WTC11 (cell line): Measurements from ENCODE around the gene STARD10. TPM values are rescaled to one million over a fixed set of nuclear protein-coding genes. Genes with fewer than 3 reads are reported as not detected.

Experiments
- ATAC-seq: fragments of 200-7000 bp; cut with Tn5 transposase; 2 replicates; pipeline ENCODE4 v1.10.0; 2021; ENCODE audit warnings: mild to moderate bottlenecking, moderate library complexity
- CTCF ChIA-PET: fragments of 300-600 bp; sonication (Branson Sonifier 250); formaldehyde crosslinking; loops from one replicate; lab custom pipeline; 2021; ENCODE audit warnings: antibody characterized with exemption; lab: Charles Lee
- POLR2A ChIA-PET: fragments of 350-600 bp; sonication (Branson Sonifier 250); formaldehyde crosslinking; loops from one replicate; lab custom pipeline; 2021; ENCODE audit warnings: antibody characterized with exemption; lab: Charles Lee
- DNase-seq: peaks from one replicate; pipeline ENCODE4 v3.0.0; 2021; ENCODE audit warnings: low spot score
- H3K27ac Mint-ChIP-seq: 2 replicates; pipeline ENCODE4 v1.8.0; 2021; ENCODE audit warnings: mixed read lengths
- H3K27me3 Mint-ChIP-seq: 2 replicates; pipeline ENCODE4 v1.8.0; 2021; ENCODE audit warnings: low read depth, mild to moderate bottlenecking, moderate library complexity, mixed read lengths
- H3K36me3 Mint-ChIP-seq: 2 replicates; pipeline ENCODE4 v1.8.0; 2021; ENCODE audit warnings: mixed read lengths
- H3K4me1 Mint-ChIP-seq: 2 replicates; pipeline ENCODE4 v1.8.0; 2022; ENCODE audit warnings: mixed read lengths
- H3K4me3 Mint-ChIP-seq: 2 replicates; pipeline ENCODE4 v1.8.0; 2021; ENCODE audit warnings: mild to moderate bottlenecking, moderate library complexity, mixed read lengths
- H3K9me3 Mint-ChIP-seq: 2 replicates; pipeline ENCODE4 v1.8.0; 2021; ENCODE audit warnings: mixed read lengths
- ATF3 ChIP-seq: sonication (generic); formaldehyde crosslinking; conservative IDR thresholded peaks from 2 replicates; pipeline ENCODE4 v1.8.1; 2022; ENCODE audit warnings: mild to moderate bottlenecking, missing genetic modification reagents
- ATF6 ChIP-seq: sonication (generic); formaldehyde crosslinking; IDR thresholded peaks from 2 replicates; pipeline ENCODE4 v1.8.1; 2023; ENCODE audit warnings: mild to moderate bottlenecking, missing genetic modification reagents
- CREM ChIP-seq: sonication (generic); formaldehyde crosslinking; IDR thresholded peaks from 2 replicates; pipeline ENCODE4 v1.8.1; 2022; ENCODE audit warnings: mild to moderate bottlenecking, missing genetic modification reagents, moderate library complexity
- E2F4 ChIP-seq: sonication (generic); formaldehyde crosslinking; IDR thresholded peaks from 2 replicates; pipeline ENCODE4 v1.8.1; 2022; ENCODE audit warnings: low read depth, mild to moderate bottlenecking, moderate library complexity, missing genetic modification reagents, borderline replicate concordance
- E2F5 ChIP-seq: sonication (generic); formaldehyde crosslinking; IDR thresholded peaks from 2 replicates; pipeline ENCODE4 v1.8.1; 2022; ENCODE audit warnings: mild to moderate bottlenecking, moderate library complexity, missing genetic modification reagents
- ERG ChIP-seq: fragments of 250-450 bp; sonication (Bioruptor Pico); IDR thresholded peaks from 2 replicates; pipeline ENCODE4 v1.8.0; 2021; ENCODE audit warnings: mild to moderate bottlenecking
- ESRRA ChIP-seq: sonication (generic); formaldehyde crosslinking; IDR thresholded peaks from 2 replicates; pipeline ENCODE4 v1.8.1; 2022; ENCODE audit warnings: mild to moderate bottlenecking, missing genetic modification reagents, borderline replicate concordance
- GABPB1 ChIP-seq: sonication (generic); formaldehyde crosslinking; IDR thresholded peaks from 2 replicates; pipeline ENCODE4 v1.8.1; 2023; ENCODE audit warnings: mild to moderate bottlenecking, missing genetic modification reagents
- GRHL2 ChIP-seq: fragments of 250-450 bp; sonication (Bioruptor Pico); IDR thresholded peaks from 2 replicates; pipeline ENCODE4 v1.8.0; 2022; ENCODE audit warnings: mild to moderate bottlenecking, moderate library complexity; ENCODE audit not compliant: insufficient replicate concordance, severe bottlenecking
- GTF2I ChIP-seq: fragments of 250-450 bp; sonication (Bioruptor Pico); conservative IDR thresholded peaks from 2 replicates; pipeline ENCODE4 v1.4.0; 2021; ENCODE audit warnings: mild to moderate bottlenecking
- JAZF1 ChIP-seq: fragments of 250-450 bp; sonication (Bioruptor Pico); IDR thresholded peaks from 2 replicates; pipeline ENCODE4 v1.9.0; 2021; ENCODE audit warnings: moderate library complexity, mild to moderate bottlenecking, inconsistent platforms
- PRDM15 ChIP-seq: sonication (generic); formaldehyde crosslinking; IDR thresholded peaks from 2 replicates; pipeline ENCODE4 v1.8.0; 2022; ENCODE audit warnings: missing genetic modification reagents
- RORB ChIP-seq: fragments of 250-450 bp; sonication (Bioruptor Pico); IDR thresholded peaks from 2 replicates; pipeline ENCODE4 v1.9.0; 2021; ENCODE audit warnings: mild to moderate bottlenecking
- SOX15 ChIP-seq: fragments of 250-450 bp; sonication (Bioruptor Pico); IDR thresholded peaks from 2 replicates; pipeline ENCODE4 v1.9.0; 2021; ENCODE audit warnings: mild to moderate bottlenecking
- ZBTB43 ChIP-seq: sonication (generic); formaldehyde crosslinking; IDR thresholded peaks from 2 replicates; pipeline ENCODE4 v1.8.1; 2023; ENCODE audit warnings: mild to moderate bottlenecking, missing genetic modification reagents
- ZNF121 ChIP-seq: sonication (generic); formaldehyde crosslinking; IDR thresholded peaks from 2 replicates; pipeline ENCODE4 v1.8.0; 2023; ENCODE audit warnings: missing genetic modification reagents
- ZNF138 ChIP-seq: sonication (generic); formaldehyde crosslinking; conservative IDR thresholded peaks from 2 replicates; pipeline ENCODE4 v1.8.1; 2022; ENCODE audit warnings: mild to moderate bottlenecking, moderate library complexity, missing genetic modification reagents
- ZNF219 ChIP-seq: sonication (generic); formaldehyde crosslinking; IDR thresholded peaks from 2 replicates; pipeline ENCODE4 v1.8.0; 2023; ENCODE audit warnings: missing genetic modification reagents, mild to moderate bottlenecking, borderline replicate concordance
- ZNF396 ChIP-seq: fragments of 250-450 bp; sonication (Bioruptor Pico); IDR thresholded peaks from 2 replicates; pipeline ENCODE4 v1.8.0; 2021; ENCODE audit warnings: mild to moderate bottlenecking, moderate library complexity, borderline replicate concordance
- ZNF423 ChIP-seq: fragments of 250-450 bp; sonication (Bioruptor Pico); IDR thresholded peaks from 2 replicates; pipeline ENCODE4 v2.1.2; 2022; ENCODE audit warnings: mild to moderate bottlenecking, moderate library complexity
- ZNF512 ChIP-seq: sonication (generic); formaldehyde crosslinking; IDR thresholded peaks from 2 replicates; pipeline ENCODE4 v1.8.1; 2022; ENCODE audit warnings: missing genetic modification reagents, borderline replicate concordance
- total RNA-seq: library from RNA; stranded (reverse); gene quantifications from 3 replicates; pipeline ENCODE4 v1.2.3, GENCODE V29; 2021

Gene STARD10
- total RNA-seq, 1 experiment from 2014 or later, result 32.0 TPM

GRCh38 chr11:72802822-72803221, 9.0 kb upstream of the STARD10 start:
- H3K27me3 Mint-ChIP-seq, result no peaks in the 10 kb centered on the region

GRCh38 chr11:72799441-72799840, 5.6 kb upstream of the STARD10 start:
- Mint-ChIP-seq H3K4me1 (peaks cover 18% of the 10 kb centered on the region), H3K27me3 (no peaks in the 10 kb centered on the region), H3K4me3 (no peak overlapping the region), H3K36me3 (no peaks in the 10 kb centered on the region), H3K27ac (no peak overlapping the region), H3K9me3 (no peaks in the 10 kb centered on the region)
- DNase-seq (no peak), ATAC-seq (no peak)
- CTCF ChIA-PET, result interaction anchor here (2.5 to 3.4 kb wide), 2 partner anchors 13 to 74 kb away, joined by 14 to 24 read pairs; no protein-coding TSS in a partner anchor
- POLR2A ChIA-PET, result no interaction called here
- no peak for TF ChIP-seq GABPB1 (CRISPR knock-in tag)
- no peak for TF ChIP-seq ZBTB43 (CRISPR knock-in tag)
- no peak for TF ChIP-seq ATF6 (CRISPR knock-in tag)
- no peak for TF ChIP-seq E2F5 (CRISPR knock-in tag)
- TF ChIP-seq ESRRA (CRISPR knock-in tag), result no peak
- TF ChIP-seq ZNF138, result no peak
- no peak for TF ChIP-seq ATF3
- TF ChIP-seq SOX15, result no peak
- TF ChIP-seq PRDM15 (CRISPR knock-in tag), result no peak
- TF ChIP-seq GTF2I (CRISPR knock-in tag), result no peak
- no peak for TF ChIP-seq CREM (CRISPR knock-in tag)
- TF ChIP-seq ZNF219 (CRISPR knock-in tag), result no peak
- TF ChIP-seq ZNF396 (CRISPR knock-in tag), result no peak
- no peak for TF ChIP-seq ZNF121 (CRISPR knock-in tag)
- no peak for TF ChIP-seq ERG
- no peak for TF ChIP-seq JAZF1 (CRISPR knock-in tag)
- no peak for TF ChIP-seq ZNF423 (CRISPR knock-in tag)

More at GRCh38 chr11:72802822-72803221, 9.0 kb upstream of the STARD10 start:
- TF ChIP-seq ZNF512 (CRISPR knock-in tag) (no peak), GRHL2 (CRISPR knock-in tag) (no peak), E2F4 (no peak), RORB (no peak)
- Mint-ChIP-seq H3K9me3 (no peaks in the 10 kb centered on the region), H3K27ac (no peak overlapping the region), H3K36me3 (no peaks in the 10 kb centered on the region), H3K4me1 (peaks cover 14% of the 10 kb centered on the region), H3K4me3 (no peak overlapping the region)
- CTCF ChIA-PET, result interaction anchor here (1.0 to 1.7 kb wide), 4 partner anchors 9 to 549 kb away, joined by 3 to 7 read pairs (median 4); partner anchors contain the start of gene STARD10
- POLR2A ChIA-PET, result no interaction called here
- ATAC-seq, result no peak
- no peak for DNase-seq
